H1 (cell line): Measurements from ENCODE around the gene EEIG2. TPM values are rescaled to one million over a fixed set of nuclear protein-coding genes. Genes with fewer than 3 reads are reported as not detected.
A peak's percentile ranks its signal among the peaks of the same experiment; 100 is the strongest.

Experiments used
- BACH1 ChIP-seq: IDR thresholded peaks from 2 replicates; pipeline ENCODE4 v1.6.1; 2012; ENCODE audit warnings: low read length, improper control_type of control experiment
- BRCA1 ChIP-seq: IDR thresholded peaks from 2 replicates; pipeline ENCODE4 v1.6.1; 2012; ENCODE audit warnings: low read depth, low read length, improper control_type of control experiment
- CBX5 ChIP-seq: fragments of 300-800, 300-1000 bp; sonication (generic); IDR thresholded peaks from 2 replicates; pipeline ENCODE4 v1.7.1; 2016; ENCODE audit warnings: antibody characterized with exemption, low read length, low read depth
- CBX8 ChIP-seq: fragments of 300-800, 300-1000 bp; sonication (generic); IDR thresholded peaks from 2 replicates; pipeline ENCODE4 v1.7.1; 2016; ENCODE audit warnings: low read depth, low read length, borderline replicate concordance
- CHD2 ChIP-seq: IDR thresholded peaks from 2 replicates; pipeline ENCODE4 v1.6.1; 2012; ENCODE audit warnings: low read length, improper control_type of control experiment
- EGR1 ChIP-seq: IDR thresholded peaks from 2 replicates; pipeline ENCODE4 v1.6.1; 2011; ENCODE audit warnings: low read depth, low read length, borderline replicate concordance
- EP300 ChIP-seq, 2 experiments: IDR thresholded peaks; 1 replicate in 1 of 2; 2 replicates in 1 of 2; pipeline ENCODE4 v1.6.1; 2011 to 2012; ENCODE audit warnings: low read depth in 2 of 2, low read length in 2 of 2, mild to moderate bottlenecking in 2 of 2, borderline replicate concordance in 1 of 2, inconsistent platforms in 1 of 2, moderate library complexity in 1 of 2
- EZH2 ChIP-seq: fragments of 200-600 bp; sonication (generic); IDR thresholded peaks from 2 replicates; pipeline ENCODE4 v1.7.1; 2012; ENCODE audit warnings: low read depth, mild to moderate bottlenecking, moderate library complexity, low read length, inconsistent platforms; ENCODE audit not compliant: severe bottlenecking
- JUND ChIP-seq: IDR thresholded peaks from 2 replicates; pipeline ENCODE4 v1.6.1; 2011; ENCODE audit warnings: mild to moderate bottlenecking, improper control_type of control experiment, low read length
- KDM5A ChIP-seq: fragments of 200-600 bp; IDR thresholded peaks from 2 replicates; pipeline ENCODE4 v1.7.1; 2012; ENCODE audit warnings: mild to moderate bottlenecking, low read length, inconsistent platforms, mixed read lengths
- NANOG ChIP-seq: IDR thresholded peaks from 2 replicates; pipeline ENCODE4 v1.6.1; 2011; ENCODE audit warnings: low read length, low read depth, mild to moderate bottlenecking, inconsistent platforms; ENCODE audit not compliant: insufficient read depth, poor library complexity, severe bottlenecking
- PHF8 ChIP-seq: fragments of 200-600 bp; sonication (generic); conservative IDR thresholded peaks from 2 replicates; pipeline ENCODE4 v1.7.1; 2012; ENCODE audit warnings: low read depth, mild to moderate bottlenecking, inconsistent platforms, low read length, moderate library complexity
- POLR2AphosphoS5 ChIP-seq: IDR thresholded peaks from 2 replicates; pipeline ENCODE4 v1.6.1; 2011; ENCODE audit warnings: low read depth, low read length
- RNF2 ChIP-seq: fragments of 200-900, 300-1000 bp; sonication (generic); IDR thresholded peaks from 2 replicates; pipeline ENCODE4 v1.7.1; 2016; ENCODE audit warnings: borderline replicate concordance, low read depth, mild to moderate bottlenecking, antibody characterized with exemption, low read length; ENCODE audit not compliant: poor library complexity, severe bottlenecking; ENCODE audit errors: missing control alignments
- SIN3A ChIP-seq, 2 experiments: IDR thresholded peaks in 1 of 2; conservative IDR thresholded peaks in 1 of 2; 2 replicates each; pipeline ENCODE4 v1.6.1; 2011 to 2012; ENCODE audit warnings: low read length in 2 of 2, improper control_type of control experiment in 1 of 2, low read depth in 1 of 2, mild to moderate bottlenecking in 1 of 2
- SIRT6 ChIP-seq: IDR thresholded peaks from one replicate; pipeline ENCODE4 v1.7.1; 2012; ENCODE audit warnings: low read length, inconsistent platforms
- SIX5 ChIP-seq: IDR thresholded peaks from 2 replicates; pipeline ENCODE4 v1.6.1; 2011; ENCODE audit warnings: mild to moderate bottlenecking, low read depth, low read length
- SP1 ChIP-seq: IDR thresholded peaks from 2 replicates; pipeline ENCODE4 v1.6.1; 2011; ENCODE audit warnings: low read depth, low read length
- SP4 ChIP-seq: IDR thresholded peaks from 2 replicates; pipeline ENCODE4 v1.6.1; 2012; ENCODE audit warnings: low read length, inconsistent platforms
- SUZ12 ChIP-seq: fragments of 200-600 bp; sonication (generic); IDR thresholded peaks from 2 replicates; pipeline ENCODE4 v1.6.1; 2012; ENCODE audit warnings: mild to moderate bottlenecking, inconsistent platforms, low read length, moderate library complexity, mixed read lengths
- TAF1 ChIP-seq: IDR thresholded peaks from 2 replicates; pipeline ENCODE4 v1.6.1; 2011; ENCODE audit warnings: mild to moderate bottlenecking, low read depth, low read length
- TAF7 ChIP-seq: optimal IDR thresholded peaks from 2 replicates; pipeline ENCODE3; 2011; ENCODE audit warnings: low read depth, mild to moderate bottlenecking, inconsistent platforms, low read length, moderate library complexity, borderline replicate concordance
- ZNF274 ChIP-seq: IDR thresholded peaks from 2 replicates; pipeline ENCODE4 v1.7.0; 2012; ENCODE audit warnings: low read length, borderline replicate concordance; ENCODE audit errors: extremely low read depth
- polyA plus RNA-seq, 7 experiments: library from polyadenylated mRNA; depleted of rRNA in 3 of 7; stranded (reverse) in 5 of 7; unstranded in 2 of 7; fragments of >200 nt in 5 of 7; fragments of 200-250 nt in 2 of 7; gene quantifications; 1 replicate in 5 of 7; 2 replicates in 1 of 7; 4 replicates in 1 of 7; pipeline versions ENCODE4 v1.2.1 to v1.2.3, GENCODE V29; 2011 to 2013; ENCODE audit warnings: missing spikeins in 2 of 7, mixed read lengths in 2 of 7
- total RNA-seq: library from RNA; stranded (reverse); fragmentation: NEBNext Ultra II Directional; extraction: Animal tissue kit (Norgen Biotek cat#: 25700); gene quantifications from 2 replicates; pipeline ENCODE4 v1.2.1, GENCODE V29; 2021

EEIG2 gene
- total and polyA plus RNA-seq, 2 of the 8 experiments (the other 6 are each of a cell fraction or from before 2014, with no cell fraction given): 6.1 to 20.1 TPM

GRCh38 chr1:108559215-108560186 is at the start of gene EEIG2 (continued):
- TF ChIP-seq CBX8 (no peak), ZNF274 (no peak), SIX5 (no peak), NANOG (peak; percentile 45), TAF1 (peak; percentile 43; the same call in 1 of the 2 replicates), JUND (no peak), BRCA1 (no peak), KDM5A (no peak), SP1 (peak; percentile 47; the same call in 1 of the 2 replicates), SIRT6 (no peak), SIN3A (conservative IDR thresholded peaks at IDR 0.05 in 1 of 2, IDR thresholded peaks at IDR 0.05 in 1 of 2; ENCODE audit: low read depth in 1 of 2, low read length in 2 of 2) (no peak), POLR2AphosphoS5 (no peak), EP300 (IDR thresholded peaks at IDR 0.05; ENCODE audit: borderline replicate concordance in 1 of 2, low read depth in 2 of 2, low read length in 2 of 2) (0 out of 3 replicates have a peak, but pooled peaks of 1 of the 2 experiments have one; percentile 33), SP4 (no peak), PHF8 (peak; percentile 19; the same call in 1 of the 2 replicates), SUZ12 (no peak), EZH2 (no peak), BACH1 (no peak), EGR1 (no peak), CHD2 (no peak), TAF7 (peak; percentile 23), RNF2 (no peak), CBX5 (no peak)
